ENCODE measurements around the gene KCNQ1OT1. TPM values are rescaled to one million over a fixed set of nuclear protein-coding genes. Genes with fewer than 3 reads are reported as not detected.

KCNQ1OT1 gene
- total RNA-seq, 1 donor from 2014 or later: 7.2 TPM

DNA sequence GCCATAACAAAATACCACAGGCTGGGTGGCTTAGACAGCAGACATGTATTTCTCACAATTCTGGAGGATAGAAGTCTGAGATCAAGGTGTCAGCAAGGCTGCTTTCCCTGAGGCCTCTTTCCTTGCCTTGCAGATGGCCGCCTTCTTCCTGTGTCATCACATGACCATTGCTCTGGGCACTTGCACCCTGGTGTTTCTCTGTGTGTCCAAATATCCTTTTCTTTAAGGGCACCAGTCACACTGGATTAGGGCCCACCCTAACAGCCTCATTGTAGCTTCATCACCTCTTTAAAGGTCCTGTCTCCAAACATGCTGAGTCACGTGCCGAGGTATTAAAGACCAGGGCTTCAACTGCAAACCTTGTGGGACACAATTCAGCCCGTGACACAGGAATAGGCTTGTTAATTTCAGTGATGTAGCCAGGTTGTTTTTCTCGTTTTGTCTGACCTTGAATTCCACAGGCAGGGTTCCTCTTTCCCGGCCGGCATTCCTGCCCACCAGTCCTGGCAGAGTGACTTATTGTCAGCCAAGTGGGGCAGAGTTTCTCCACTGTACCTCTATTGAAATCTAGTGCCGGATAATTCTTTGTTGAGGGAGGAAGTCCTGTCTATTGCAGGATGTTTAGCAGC is 100.1 kb downstream of the KCNQ1OT1 start:
- ATAC-seq: no peak
- DNase-seq (ENCODE audit: low spot score): no peak
- intact Hi-C loops (cut with DNase I): loop anchor here (1.0 kb wide), 1 partner anchor 33 kb away; no protein-coding TSS in a partner anchor

DNA sequence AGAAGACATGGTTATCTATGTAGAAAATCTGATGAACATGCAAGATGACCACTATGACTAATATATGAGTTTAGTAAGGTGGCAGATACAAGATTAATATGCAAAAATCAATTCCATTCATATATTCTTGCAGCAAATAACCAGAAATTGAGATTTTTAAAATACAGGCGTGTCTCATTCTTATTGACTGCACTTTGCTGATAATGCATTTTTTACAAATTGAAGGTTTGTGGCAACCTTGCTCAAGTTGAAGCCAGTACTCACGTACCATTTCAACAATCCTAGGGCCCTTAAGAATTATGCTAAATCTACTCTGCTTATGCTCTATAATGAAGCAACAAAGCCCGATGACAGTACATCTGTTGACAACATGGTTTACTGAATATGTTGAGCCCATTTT is 104.6 kb downstream of the KCNQ1OT1 start:
- intact Hi-C loops (cut with DNase I): no loop called here
- ATAC-seq (no peak), DNase-seq (ENCODE audit: low spot score) (no peak)

DNA sequence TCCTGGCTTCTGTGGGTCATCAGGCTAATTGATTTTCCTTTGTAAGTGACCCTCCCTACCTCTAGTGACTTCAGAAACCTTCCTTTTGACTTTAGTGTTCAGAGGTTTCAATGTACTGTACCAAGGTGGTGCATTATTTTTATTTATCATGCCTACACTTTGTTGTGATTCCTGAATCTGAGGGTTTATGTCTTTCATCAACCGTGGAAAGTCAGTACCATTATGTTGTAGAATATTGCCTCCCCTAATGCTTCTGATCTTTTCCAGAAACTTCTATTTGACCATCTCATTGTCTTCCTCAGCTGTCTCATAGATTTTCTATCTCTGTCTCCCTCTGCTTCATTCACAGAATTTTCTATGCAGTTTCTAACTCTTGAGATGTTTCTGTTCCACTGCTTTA is 105.5 kb downstream of the KCNQ1OT1 start:
- DNase-seq (ENCODE audit: low spot score) (no peak), ATAC-seq (no peak)
- intact Hi-C loops (cut with DNase I): no loop called here

DNA sequence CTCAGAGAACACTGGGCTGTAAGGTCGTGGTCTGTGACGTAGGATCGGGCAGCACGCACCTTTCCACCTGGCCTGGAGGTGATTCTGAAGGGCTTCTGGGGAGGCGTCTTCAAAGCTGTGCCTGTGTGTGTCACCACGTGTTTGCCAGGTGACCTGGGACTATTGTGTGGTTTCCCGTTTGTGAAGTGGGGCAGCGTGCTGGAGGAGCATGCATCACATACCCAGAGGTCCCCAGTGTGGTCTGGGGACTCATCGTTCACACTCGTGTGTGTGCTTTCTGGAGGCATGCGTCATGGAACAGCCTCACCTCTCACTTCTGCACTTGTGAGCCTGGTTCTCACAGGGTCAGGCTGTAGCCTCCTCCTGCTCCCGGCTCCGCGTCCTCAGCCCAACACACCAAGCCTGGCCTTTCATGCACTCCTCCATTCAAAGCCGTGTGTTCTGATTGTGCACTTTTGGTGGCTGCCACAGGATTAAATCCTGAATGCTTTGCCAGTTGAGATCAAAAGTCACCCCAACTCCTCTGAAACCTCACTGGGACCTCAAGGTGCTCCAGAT is 106.3 kb downstream of the KCNQ1OT1 start:
- ATAC-seq: no peak
- DNase-seq (ENCODE audit: low spot score): no peak
- intact Hi-C loops (cut with DNase I): no loop called here

DNA sequence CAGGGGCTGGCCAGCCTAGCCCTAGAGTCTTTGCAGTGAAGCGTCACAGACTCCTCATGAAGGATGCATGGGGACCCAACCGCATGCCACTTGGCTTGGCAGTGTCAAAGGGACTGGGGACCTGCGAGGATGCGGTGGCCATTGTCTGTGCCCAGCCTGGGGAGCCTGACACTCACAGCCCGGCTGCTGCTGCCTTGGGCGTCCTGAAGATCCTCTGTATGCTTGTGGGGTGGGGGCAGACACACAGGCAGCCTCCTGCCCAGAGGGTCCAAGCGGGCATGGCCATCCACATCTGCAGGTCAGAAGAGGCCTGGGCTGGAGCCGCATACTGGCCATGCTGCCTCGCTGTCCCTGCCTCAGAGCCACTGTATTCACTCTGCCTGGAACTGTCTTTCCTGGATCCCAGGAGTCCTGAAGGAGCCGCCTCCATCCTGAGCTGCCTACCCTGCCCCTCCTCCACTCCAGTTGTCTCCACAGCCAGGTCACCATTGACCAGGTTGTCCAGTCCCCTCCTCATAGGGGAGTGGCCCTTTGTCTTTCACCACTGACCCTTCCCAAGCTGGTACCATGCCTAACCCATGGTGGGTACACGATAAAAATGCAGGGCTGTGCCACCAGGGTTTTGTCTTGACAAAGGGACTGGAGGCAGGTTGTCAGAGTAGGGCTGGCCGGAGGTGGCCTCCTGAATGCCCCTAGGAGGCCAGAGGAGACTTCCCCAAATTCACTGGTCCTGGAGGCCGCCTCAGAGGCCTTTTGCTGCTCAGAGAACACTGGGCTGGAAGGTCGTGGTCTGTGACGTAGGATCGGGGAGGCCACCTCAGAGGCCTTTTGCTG is 107.0 kb downstream of the KCNQ1OT1 start:
- intact Hi-C loops (cut with DNase I): no loop called here
- DNase-seq (ENCODE audit: low spot score) (peak; percentile 39), ATAC-seq (no peak)

DNA sequence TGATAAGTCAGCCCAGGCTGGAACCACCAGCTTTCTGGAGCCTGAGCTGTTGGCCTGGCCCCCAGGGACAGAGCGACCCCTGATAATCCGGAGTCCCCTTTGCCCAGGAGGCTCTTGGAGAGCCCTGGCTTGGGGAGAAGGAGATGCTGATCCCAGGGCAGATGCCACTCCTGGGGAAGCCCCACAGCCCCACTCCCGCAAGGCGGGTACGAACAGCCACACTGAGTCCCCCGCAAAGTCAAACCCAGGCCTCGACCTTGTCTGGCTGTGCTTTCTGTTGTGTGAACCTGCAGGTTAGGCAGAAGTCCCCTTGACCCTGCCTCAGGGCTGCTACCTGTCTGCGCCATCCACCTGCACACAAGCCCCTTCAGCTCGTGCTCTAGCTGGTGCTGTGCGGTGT is 108.0 kb downstream of the KCNQ1OT1 start:
- peak; percentile 34 for DNase-seq (ENCODE audit: low spot score)
- intact Hi-C loops (cut with DNase I): no loop called here
- ATAC-seq: no peak

DNA sequence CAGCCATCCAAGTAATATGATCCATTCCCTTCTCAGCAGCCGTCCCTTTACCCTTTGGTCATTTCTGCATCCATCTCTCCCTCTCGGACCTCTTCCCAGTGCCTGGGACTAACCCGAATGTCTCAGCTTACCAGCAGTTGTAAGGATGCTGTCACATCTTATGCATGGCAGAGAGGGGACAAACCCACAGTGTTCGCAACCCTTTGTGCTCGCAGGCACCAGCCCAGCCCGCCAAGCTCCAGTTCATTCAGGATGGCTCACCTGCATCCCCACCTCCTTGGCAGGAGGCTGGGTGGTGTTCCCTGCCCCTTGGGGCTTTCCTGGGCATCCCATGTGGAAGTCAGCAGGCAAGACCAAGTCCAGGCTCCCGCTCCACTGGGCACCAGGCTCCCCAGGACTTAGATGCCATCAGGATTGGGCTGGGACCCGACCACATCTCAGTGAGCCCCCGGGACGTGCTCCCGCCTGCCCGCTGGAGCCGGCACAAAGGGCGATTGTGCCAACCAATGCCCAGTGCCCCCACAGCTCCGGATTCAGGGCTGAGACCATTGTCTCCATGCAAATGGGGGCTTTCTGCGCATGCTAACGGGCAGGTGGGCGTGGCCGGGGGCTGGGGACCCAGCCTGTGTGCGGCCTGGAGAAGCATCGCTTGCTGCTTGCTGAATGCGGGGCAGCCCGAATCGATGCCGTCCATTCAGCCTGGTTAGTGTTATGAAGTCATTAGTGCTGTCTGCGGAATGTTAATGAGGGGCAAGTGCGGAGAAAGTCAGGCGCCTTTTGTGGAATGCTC is 108.6 kb downstream of the KCNQ1OT1 start:
- intact Hi-C loops (cut with DNase I): no loop called here

DNA sequence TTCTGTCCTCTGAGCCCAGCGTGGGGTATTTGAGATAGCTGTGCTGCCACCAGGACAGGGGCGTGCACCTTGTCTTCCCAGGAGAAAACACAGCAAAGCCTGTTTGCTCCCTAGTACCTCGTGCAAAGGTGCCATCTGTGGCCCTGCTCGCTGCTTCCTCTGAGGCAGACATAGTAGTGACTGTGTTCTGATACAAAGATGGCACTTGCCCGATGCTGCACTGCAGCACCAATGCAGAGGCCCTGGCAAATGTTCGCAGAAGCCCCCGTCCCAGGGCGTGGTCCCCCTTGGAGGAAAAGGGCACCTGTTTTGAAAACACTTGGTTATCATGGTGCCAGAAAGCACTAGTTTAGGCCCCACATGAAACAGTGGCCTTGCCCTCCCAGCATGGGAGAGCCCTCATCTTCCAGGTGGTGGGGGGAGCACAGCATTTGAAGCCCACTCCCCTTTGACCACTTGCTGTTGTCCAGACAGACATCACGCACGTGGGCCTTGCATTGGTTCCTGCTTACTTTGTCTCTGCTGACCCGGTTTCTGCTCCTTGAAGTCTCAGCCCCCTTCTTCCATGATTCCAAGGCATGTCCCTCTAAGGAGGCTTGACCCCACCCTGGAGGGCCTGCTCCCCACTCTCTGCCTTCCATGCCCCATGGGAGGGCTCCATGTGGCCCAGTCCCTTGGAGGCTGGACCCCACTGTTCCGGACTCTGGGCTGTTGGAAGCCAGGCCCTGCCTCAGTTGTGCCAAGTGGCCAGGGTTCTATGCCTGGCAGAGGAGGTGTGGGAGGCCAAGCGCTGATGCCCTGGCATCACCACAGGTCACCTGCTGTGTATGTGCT is 109.4 kb downstream of the KCNQ1OT1 start:
- no peak for ATAC-seq
- DNase-seq (ENCODE audit: low spot score): peak; percentile 48
- intact Hi-C loops (cut with DNase I): no loop called here

More for the DNA sequence above, 108.6 kb downstream of the KCNQ1OT1 start:
- ATAC-seq (no peak), DNase-seq (ENCODE audit: low spot score) (peak; percentile 59)

DNA sequence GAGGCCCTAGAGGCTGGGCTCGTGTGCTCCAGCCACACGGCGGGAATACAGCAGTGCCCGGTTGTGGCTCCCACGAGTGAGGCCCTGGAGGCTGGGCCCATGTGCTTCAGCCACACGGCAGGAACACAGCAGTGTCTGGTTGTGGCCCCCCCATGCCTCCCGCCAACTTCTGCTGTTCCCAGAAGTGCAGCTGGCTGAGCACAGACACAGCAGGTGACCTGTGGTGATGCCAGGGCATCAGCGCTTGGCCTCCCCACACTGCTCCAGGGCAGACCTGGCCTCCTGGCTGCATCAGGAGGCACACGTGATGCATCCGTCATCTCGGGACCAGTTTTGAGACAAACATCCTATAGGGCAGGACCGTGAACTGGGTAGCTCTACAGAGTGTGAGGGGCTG is 110.3 kb downstream of the KCNQ1OT1 start:
- ATAC-seq (no peak), DNase-seq (ENCODE audit: low spot score) (peak; percentile 41)
- intact Hi-C loops (cut with DNase I): no loop called here

DNA sequence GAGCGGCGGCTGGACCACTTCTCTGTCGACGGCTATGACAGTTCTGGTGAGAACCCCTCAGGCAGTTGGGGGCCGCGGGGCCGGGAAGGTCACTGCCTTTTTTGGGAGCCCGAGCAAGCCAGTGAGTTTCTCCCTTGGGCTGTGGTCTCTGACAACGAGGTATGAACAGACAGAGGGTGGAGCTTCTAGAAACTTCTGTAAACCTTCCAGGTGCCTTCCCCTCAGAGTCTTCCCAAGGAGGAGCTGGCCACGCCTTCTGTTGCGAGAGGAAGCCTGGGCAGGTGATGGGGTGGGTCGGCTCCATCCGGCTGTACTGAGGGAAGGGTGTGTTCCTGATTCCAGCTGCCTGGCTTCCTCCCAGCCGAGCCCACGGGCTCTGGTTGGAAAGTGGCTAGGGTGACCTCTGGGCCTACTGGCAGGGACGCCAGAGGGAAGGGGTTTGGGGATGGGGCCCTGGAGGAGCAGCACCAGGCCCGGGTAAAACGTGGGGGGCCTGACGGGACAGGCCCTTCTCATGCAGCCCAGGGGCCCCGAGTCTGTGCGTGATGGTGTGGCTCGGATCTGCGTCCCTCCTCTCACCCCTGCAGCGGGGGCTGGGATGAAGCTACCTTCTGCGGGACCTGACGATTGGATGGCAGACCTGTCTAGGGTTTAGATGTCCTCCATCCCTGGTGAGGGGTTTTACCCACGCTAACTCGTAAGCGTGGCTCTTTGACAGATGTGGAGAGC is 110.8 kb downstream of the KCNQ1OT1 start:
- no peak for ATAC-seq
- DNase-seq (ENCODE audit: low spot score): peak; percentile 53
- intact Hi-C loops (cut with DNase I): no loop called here

DNA sequence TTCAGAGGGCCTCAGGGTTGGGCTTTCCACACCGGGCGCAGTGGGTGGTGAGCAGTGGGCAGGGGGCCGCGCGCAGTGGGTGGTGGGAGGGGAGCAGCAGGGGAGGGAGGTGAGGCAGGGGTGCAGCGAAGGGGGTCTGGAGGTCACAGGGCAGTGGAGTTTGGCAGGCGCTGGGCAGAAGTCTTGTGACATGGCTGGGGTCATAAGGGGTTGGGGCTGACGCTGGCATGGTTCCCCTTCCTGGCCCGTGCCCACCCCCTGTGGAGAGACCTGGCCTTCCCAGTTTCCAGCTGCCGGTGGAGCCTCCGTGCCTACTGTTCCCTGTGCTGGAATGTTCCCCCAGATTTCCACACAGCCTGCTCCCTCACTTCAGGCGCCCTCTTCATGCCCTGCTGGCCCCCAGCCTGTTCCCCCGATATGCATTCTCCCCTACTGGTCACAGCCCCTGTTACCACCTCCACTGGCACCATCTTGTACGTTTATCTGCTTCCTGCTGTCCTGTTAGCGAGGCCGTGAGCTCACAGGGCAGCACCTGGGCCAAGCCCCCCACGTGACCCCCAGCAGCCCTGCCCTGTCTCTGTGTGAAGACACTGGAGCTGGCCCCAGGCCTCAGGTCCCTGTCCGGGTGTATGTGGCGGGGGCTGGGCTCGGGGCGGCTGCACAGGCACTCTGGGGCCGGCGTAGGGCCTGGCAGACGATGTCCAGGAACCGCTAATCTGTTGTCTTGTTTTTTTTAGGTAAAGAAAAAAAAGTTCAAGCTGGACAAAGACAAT is 111.6 kb downstream of the KCNQ1OT1 start:
- intact Hi-C loops (cut with DNase I): no loop called here
- ATAC-seq: no peak
- peak; percentile 55 for DNase-seq (ENCODE audit: low spot score)

DNA sequence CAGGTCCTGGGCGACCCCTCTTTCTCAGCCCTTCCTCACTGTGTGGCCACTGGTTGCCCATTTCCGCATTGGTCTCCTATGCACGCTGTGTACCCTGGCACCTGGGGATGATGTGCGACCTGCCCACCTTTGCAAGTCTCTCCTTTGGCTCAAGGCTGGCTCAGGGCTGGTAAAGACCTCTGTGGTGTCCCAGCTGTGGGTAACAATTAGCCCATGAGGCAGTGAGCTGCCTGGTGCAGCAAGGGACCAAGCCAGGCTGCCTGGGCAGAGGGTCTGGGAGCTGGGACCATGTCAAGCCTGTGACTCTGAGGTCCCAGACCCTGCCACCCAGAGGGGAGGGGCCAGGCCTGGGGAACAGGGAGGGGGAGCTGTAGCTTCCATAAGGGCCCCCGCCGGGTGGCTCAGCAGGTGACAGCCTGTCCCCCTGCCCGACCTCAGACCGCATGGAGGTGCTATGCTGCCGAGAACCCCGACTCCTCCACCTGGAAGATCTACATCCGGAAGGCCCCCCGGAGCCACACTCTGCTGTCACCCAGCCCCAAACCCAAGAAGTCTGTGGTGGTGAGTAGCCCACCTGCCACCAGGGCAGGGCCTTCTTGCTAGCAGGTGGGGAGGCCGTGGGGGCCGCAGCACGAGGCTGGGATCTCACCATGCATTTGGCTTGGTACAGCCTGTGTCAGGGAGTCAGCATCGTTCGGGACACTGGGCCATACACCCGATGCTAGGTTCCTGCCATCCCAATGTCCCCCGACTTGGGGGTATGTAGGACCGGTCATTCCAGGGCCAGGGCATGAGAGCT is 112.5 kb downstream of the KCNQ1OT1 start:
- ATAC-seq (no peak), DNase-seq (ENCODE audit: low spot score) (peak; percentile 58)
- intact Hi-C loops (cut with DNase I): no loop called here

DNA sequence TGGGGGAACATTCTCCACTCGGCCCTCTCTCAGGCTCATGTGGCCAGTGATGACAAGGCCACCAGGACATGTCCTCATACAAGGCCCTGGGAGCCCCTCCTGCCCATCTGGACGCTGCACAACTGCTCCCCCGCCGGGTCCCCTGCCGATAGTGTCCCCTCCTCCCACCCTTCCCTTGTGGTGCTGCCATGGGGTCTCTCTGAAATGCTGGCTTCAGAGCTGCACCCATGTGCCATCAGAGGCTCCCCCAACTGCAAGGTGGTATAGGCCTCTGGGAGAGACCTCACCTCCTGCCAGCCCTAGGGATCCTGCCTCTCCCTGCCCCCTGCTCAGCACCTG is 113.0 kb downstream of the KCNQ1OT1 start:
- DNase-seq (ENCODE audit: low spot score): peak; percentile 40
- intact Hi-C loops (cut with DNase I): no loop called here
- no peak for ATAC-seq

DNA sequence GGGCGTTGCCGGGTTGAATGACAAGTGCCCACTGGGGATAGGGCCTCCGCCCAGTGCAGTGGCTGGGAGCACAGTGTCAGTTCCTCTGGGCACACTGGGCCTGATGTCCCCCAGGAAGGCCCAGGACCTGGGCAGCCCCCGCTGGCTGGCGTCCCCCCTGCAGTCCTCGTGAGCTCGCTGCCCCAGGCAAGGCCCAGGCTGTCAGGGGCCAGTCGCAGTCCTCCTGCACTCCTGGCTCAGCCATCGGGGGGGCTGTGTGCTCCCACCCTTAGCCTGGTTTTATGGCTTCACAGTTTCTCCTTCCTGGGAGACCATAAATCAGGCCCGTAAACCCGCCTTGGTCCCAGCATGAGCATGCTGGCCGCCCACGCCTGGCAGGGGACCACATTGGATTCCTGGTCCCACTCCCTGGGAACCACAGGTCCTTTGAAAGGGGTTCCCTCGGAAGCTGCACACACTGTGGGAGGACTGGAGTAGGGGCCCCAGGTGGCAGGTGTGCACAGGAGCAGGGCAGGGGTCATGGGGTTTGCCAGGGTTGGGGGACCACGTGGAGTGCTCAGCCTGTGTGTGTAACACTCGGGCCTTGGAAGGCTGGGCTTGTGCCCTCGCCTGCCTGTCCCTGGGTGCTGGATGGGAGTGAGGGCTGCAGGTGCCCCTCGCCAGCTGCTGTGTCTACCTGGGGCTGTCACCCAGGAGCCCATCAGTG is 113.6 kb downstream of the KCNQ1OT1 start:
- intact Hi-C loops (cut with DNase I): no loop called here
- ATAC-seq: no peak
- peak; percentile 48 for DNase-seq (ENCODE audit: low spot score)

DNA sequence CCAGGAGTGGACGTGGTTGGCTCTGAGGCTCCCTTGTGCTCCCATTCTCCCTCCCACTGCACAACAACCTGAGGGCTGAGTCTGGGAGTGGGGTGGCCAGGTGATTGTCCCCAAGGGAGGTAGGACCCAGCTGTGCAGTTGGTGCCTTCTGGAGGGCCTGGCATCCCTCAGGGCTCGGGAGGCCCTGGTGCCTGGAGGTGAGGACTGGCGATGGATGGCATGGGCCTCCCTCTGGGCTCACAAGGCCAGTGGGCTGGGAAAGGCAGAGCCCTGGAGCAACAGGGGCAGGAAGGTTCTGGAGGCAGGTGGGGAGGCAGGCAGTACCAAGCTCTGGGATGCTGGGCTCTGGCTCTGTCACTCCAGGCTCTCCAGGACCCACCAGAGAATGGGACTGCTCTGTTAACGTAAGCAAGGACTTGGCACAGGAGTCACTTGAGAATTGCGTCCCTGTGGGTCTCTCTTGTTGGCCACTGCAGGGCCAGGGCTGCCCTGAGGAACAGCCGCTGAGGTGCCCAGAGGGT is 114.2 kb downstream of the KCNQ1OT1 start:
- ATAC-seq (no peak), DNase-seq (ENCODE audit: low spot score) (peak; percentile 42)
- intact Hi-C loops (cut with DNase I): no loop called here
